Measurements from ENCODE around the gene GAST. TPM values are rescaled to one million over a fixed set of nuclear protein-coding genes. Genes with fewer than 3 reads are reported as not detected.

Gene GAST
- total RNA-seq, 4 donors from 2014 or later = not detected

- in situ Hi-C loops (cut with MboI; ENCODE audit: low sequenced_read_pairs in 4 of 4) = no loop called here
- H3K27me3 ChIP-seq = peaks cover 8 to 16% (median 12%) of the 10 kb centered on the region in 3 donors
- ATAC-seq = no peak
- no peak overlapping the region for H3K27ac ChIP-seq
- intact Hi-C loops (cut with DNase I; ENCODE audit: low total_unique reads) = no loop called here
- H3K4me3 ChIP-seq = no peak overlapping the region
- no peaks in the 10 kb centered on the region for H3K4me1 ChIP-seq
- no peak for DNase-seq
- no peaks in the 10 kb centered on the region for H3K36me3 ChIP-seq
- no peaks in the 10 kb centered on the region for H3K9me3 ChIP-seq
- TF ChIP-seq POLR2A (IDR thresholded peaks at IDR 0.05) = no peak
- no peak for TF ChIP-seq CTCF (IDR thresholded peaks at IDR 0.05 in 4 of 5, conservative IDR thresholded peaks at IDR 0.05 in 1 of 5)
These were observed 15.9 kb downstream of the GAST start for GRCh38 chr17:41728056-41728455.

- H3K9me3 ChIP-seq = no peaks in the 10 kb centered on the region
- TF ChIP-seq CTCF (IDR thresholded peaks at IDR 0.05 in 4 of 5, conservative IDR thresholded peaks at IDR 0.05 in 1 of 5) (no peak), POLR2A (IDR thresholded peaks at IDR 0.05) (no peak)
- no peak overlapping the region for H3K4me3 ChIP-seq
- intact Hi-C loops (cut with DNase I; ENCODE audit: low total_unique reads) (no loop called here), in situ Hi-C loops (cut with MboI; ENCODE audit: low sequenced_read_pairs in 4 of 4) (no loop called here)
- ATAC-seq = no peak
- peaks cover 33 to 38% (median 34%) of the 10 kb centered on the region in 3 donors for H3K27me3 ChIP-seq
- no peak for DNase-seq
- H3K4me1 ChIP-seq = peaks cover 13 to 16% of the 10 kb centered on the region in 2 donors
- no peaks in the 10 kb centered on the region for H3K36me3 ChIP-seq
- H3K27ac ChIP-seq = no peak overlapping the region
These were observed 18.3 kb downstream of the GAST start for GRCh38 chr17:41730479-41730878.

- no peak for ATAC-seq
- H3K27ac ChIP-seq = no peak overlapping the region
- H3K9me3 ChIP-seq = no peaks in the 10 kb centered on the region
- TF ChIP-seq CTCF (IDR thresholded peaks at IDR 0.05 in 4 of 5, conservative IDR thresholded peaks at IDR 0.05 in 1 of 5) (no peak), POLR2A (IDR thresholded peaks at IDR 0.05) (no peak)
- no peaks in the 10 kb centered on the region for H3K36me3 ChIP-seq
- DNase-seq = no peak
- intact Hi-C loops (cut with DNase I; ENCODE audit: low total_unique reads) = no loop called here
- H3K27me3 ChIP-seq = peaks cover 46 to 50% (median 47%) of the 10 kb centered on the region in 3 donors
- in situ Hi-C loops (cut with MboI; ENCODE audit: low sequenced_read_pairs in 4 of 4) = no loop called here
- H3K4me1 ChIP-seq = peaks cover 13 to 16% of the 10 kb centered on the region in 2 donors
- H3K4me3 ChIP-seq = no peak overlapping the region
These were observed 19.7 kb downstream of the GAST start for GRCh38 chr17:41731836-41732235.

GRCh38 chr17:41733348-41734138 is 21.4 kb downstream of the GAST start:
- Histone ChIP-seq H3K9me3 (no peaks in the 10 kb centered on the region), H3K4me1 (peaks cover 16 to 21% of the 10 kb centered on the region in 2 donors), H3K27ac (no peak overlapping the region), H3K27me3 (peaks cover 54 to 60% (median 57%) of the 10 kb centered on the region in 3 donors), H3K36me3 (no peaks in the 10 kb centered on the region), H3K4me3 (peak overlapping the region; percentile 35 to 52 (median 41))
- intact Hi-C loops (cut with DNase I; ENCODE audit: low total_unique reads) (no loop called here), in situ Hi-C loops (cut with MboI; ENCODE audit: low sequenced_read_pairs in 4 of 4) (no loop called here)
- ATAC-seq = no peak
- DNase-seq = no peak
- TF ChIP-seq POLR2A (IDR thresholded peaks at IDR 0.05) (no peak), CTCF (IDR thresholded peaks at IDR 0.05 in 4 of 5, conservative IDR thresholded peaks at IDR 0.05 in 1 of 5) (no peak)

Measured in gastrocnemius medialis (tissue), 4 donors.